Keratinocyte (primary cell): ENCODE measurements around the gene FEM1B. TPM values are rescaled to one million over a fixed set of nuclear protein-coding genes. Genes with fewer than 3 reads are reported as not detected.

Experiments
- DNase-seq: peaks from one replicate; pipeline ENCODE4 v3.0.0-alpha.2; 2011; ENCODE audit warnings: low read depth, missing footprints, low spot score
- FAIRE-seq: peaks from 2 replicates; lab custom pipeline; 2011; peaks lifted over from hg19 to GRCh38; lab: Jason Lieb, UNC
- H2AFZ ChIP-seq: 2 replicates; pipeline ENCODE4 v1.6.0; 2012; ENCODE audit warnings: low read length, control low read depth, inconsistent platforms; ENCODE audit not compliant: control insufficient read depth
- H3K27ac ChIP-seq: 2 replicates; pipeline ENCODE4 v1.5.1; 2011; ENCODE audit warnings: low read length; ENCODE audit not compliant: control insufficient read depth, insufficient read depth
- H3K27me3 ChIP-seq: 3 replicates; pipeline ENCODE4 v1.6.0; 2011; ENCODE audit warnings: low read length; ENCODE audit not compliant: control insufficient read depth, insufficient read depth; ENCODE audit errors: extremely low read depth
- H3K36me3 ChIP-seq, 2 experiments: 2 replicates in 1 of 2; 3 replicates in 1 of 2; pipeline ENCODE4 v1.5.1; 2011; ENCODE audit warnings: low read length in 2 of 2, mild to moderate bottlenecking in 1 of 2; ENCODE audit not compliant: control insufficient read depth in 2 of 2, insufficient read depth in 2 of 2; ENCODE audit errors: extremely low read depth in 1 of 2
- H3K4me1 ChIP-seq: 3 replicates; pipeline ENCODE4 v1.5.1; 2011; ENCODE audit warnings: low read length; ENCODE audit not compliant: control insufficient read depth, insufficient read depth; ENCODE audit errors: extremely low read depth
- H3K4me2 ChIP-seq: 3 replicates; pipeline ENCODE4 v1.6.0; 2011; ENCODE audit warnings: low read depth, low read length; ENCODE audit not compliant: control insufficient read depth, insufficient read depth; ENCODE audit errors: extremely low read depth
- H3K4me3 ChIP-seq, 3 experiments: fragments of 200-600 bp in 1 of 3; sonication (generic) in 1 of 3; 2 replicates in 2 of 3; 3 replicates in 1 of 3; pipeline ENCODE4 v1.5.1; 2011 to 2016; ENCODE audit warnings: low read length in 3 of 3, mild to moderate bottlenecking in 3 of 3, control low read depth in 2 of 3, inconsistent platforms in 1 of 3, low read depth in 1 of 3, mixed read lengths in 1 of 3, mixed run types in 1 of 3, moderate library complexity in 1 of 3; ENCODE audit not compliant: control insufficient read depth in 2 of 3, insufficient read depth in 2 of 3; ENCODE audit errors: extremely low read depth in 1 of 3
- H3K79me2 ChIP-seq: 2 replicates; pipeline ENCODE4 v1.6.0; 2012; ENCODE audit warnings: low read length; ENCODE audit not compliant: control insufficient read depth, insufficient read depth
- H3K9ac ChIP-seq: 3 replicates; pipeline ENCODE4 v1.6.0; 2011; ENCODE audit warnings: low read length; ENCODE audit not compliant: control insufficient read depth, insufficient read depth; ENCODE audit errors: extremely low read depth
- H3K9me1 ChIP-seq: 3 replicates; pipeline ENCODE4 v1.6.0; 2011; ENCODE audit warnings: low read length; ENCODE audit not compliant: control insufficient read depth, insufficient read depth; ENCODE audit errors: extremely low read depth
- H3K9me3 ChIP-seq: 2 replicates; pipeline ENCODE4 v1.5.1; 2012; ENCODE audit warnings: low read depth, low read length; ENCODE audit not compliant: control insufficient read depth
- H4K20me1 ChIP-seq: 3 replicates; pipeline ENCODE4 v1.6.0; 2011; ENCODE audit warnings: low read length; ENCODE audit not compliant: control insufficient read depth, insufficient read depth; ENCODE audit errors: extremely low read depth
- EZH2 ChIP-seq: IDR thresholded peaks from one replicate; pipeline ENCODE4 v1.6.1; 2012; ENCODE audit warnings: inconsistent platforms, mild to moderate bottlenecking, low read length, moderate library complexity
- dilution Hi-C: fragments of 300-500 bp; cut with MboI; formaldehyde crosslinking; loops from one replicate; pipeline ENCODE4 v1.7.0; 2020; ENCODE audit warnings: low sequenced_read_pairs; ENCODE audit not compliant: extremely low pct_ligation_motif_present
- polyA plus RNA-seq, 5 experiments: library from polyadenylated mRNA; depleted of rRNA in 3 of 5; stranded (reverse) in 3 of 5; stranded (forward) in 1 of 5; unstranded in 1 of 5; fragments of >200 nt; gene quantifications; 1 replicate in 1 of 5; 2 replicates in 3 of 5; 3 replicates in 1 of 5; pipeline versions ENCODE4 v1.2.1 to v1.2.3, GENCODE V29; 2011 to 2012; ENCODE audit warnings: missing spikeins in 2 of 5, low read depth in 1 of 5, low replicate concordance in 1 of 5
- TF ChIP-seq, protein P1 (sequence below), 3 experiments: IDR thresholded peaks in 1 of 3; conservative IDR thresholded peaks in 1 of 3; optimal IDR thresholded peaks in 1 of 3; 2 replicates in 2 of 3; 3 replicates in 1 of 3; pipeline versions ENCODE3 to v1.5.1; 2011; ENCODE audit warnings: low read length in 3 of 3, mild to moderate bottlenecking in 3 of 3, moderate library complexity in 2 of 3, control low read depth in 1 of 3, inconsistent platforms in 1 of 3; ENCODE audit not compliant: insufficient read depth in 2 of 3; ENCODE audit errors: extremely low read depth in 1 of 3

The FEM1B gene
- polyA plus RNA-seq, 1 donor (not counting 4 experiments of a cell fraction or from before 2014, with no cell fraction given): 92.6 TPM

DNA sequence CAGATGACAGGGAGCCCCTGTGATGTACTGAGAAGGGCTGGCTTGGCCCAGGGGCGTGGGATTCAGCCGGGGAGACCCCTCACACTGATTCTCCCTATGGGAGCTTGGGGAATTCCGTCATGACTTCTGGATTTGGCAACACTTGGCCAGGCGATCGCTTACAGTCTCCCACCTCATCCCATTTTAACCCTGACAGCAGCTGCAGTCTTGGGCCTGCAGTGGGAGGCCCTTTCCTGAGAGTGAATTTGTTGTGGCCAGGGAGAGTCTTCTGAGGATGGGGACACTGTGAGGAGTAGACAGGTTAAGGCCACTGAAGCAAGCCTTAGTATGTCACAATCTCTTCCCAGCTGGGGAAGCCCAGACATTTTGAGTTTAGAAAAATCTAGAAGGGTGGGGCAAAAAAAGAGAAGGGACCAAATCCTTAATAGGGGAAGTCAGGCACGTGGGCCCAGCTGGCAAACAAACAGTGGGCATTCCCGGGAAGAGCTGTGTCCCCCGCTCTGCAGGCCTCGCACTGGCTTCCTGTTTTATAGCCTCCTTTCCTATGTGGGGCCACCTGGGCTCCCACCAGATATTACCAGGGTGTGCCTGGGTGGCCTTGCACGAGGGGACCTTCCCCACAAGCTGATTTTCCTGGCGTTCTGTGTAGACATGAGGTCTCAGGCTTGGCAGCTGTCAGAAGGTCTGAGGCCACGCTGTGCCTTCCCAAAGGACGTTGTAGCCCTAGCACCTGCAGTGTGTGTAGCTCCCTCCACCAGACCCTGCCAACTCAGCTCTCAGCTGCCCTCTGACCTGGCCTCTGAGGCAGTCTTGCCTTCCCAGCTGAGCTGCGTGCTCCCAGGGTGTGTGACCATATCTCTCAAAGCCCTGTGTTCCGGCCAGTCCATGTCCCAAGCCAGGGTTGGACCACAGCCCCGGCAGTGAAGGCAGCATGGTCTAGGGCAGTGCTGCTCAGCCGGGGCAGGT, 64.5 kb downstream of the FEM1B start:
- Histone ChIP-seq H3K4me2 (no peak overlapping the region), H3K27ac (no peak overlapping the region), H3K36me3 (no peaks in the 10 kb centered on the region), H3K79me2 (no peaks in the 10 kb centered on the region), H3K27me3 (peaks cover 2% of the 10 kb centered on the region), H3K9me3 (no peaks in the 10 kb centered on the region), H2AFZ (no peak overlapping the region), H3K9me1 (no peaks in the 10 kb centered on the region), H4K20me1 (no peaks in the 10 kb centered on the region), H3K4me1 (peaks cover 25% of the 10 kb centered on the region), H3K9ac (no peak overlapping the region), H3K4me3 (no peak overlapping the region)
- DNase-seq: no peak
- dilution Hi-C loops: no loop called here
- TF ChIP-seq EZH2: no peak
- TF ChIP-seq, protein P1, sequence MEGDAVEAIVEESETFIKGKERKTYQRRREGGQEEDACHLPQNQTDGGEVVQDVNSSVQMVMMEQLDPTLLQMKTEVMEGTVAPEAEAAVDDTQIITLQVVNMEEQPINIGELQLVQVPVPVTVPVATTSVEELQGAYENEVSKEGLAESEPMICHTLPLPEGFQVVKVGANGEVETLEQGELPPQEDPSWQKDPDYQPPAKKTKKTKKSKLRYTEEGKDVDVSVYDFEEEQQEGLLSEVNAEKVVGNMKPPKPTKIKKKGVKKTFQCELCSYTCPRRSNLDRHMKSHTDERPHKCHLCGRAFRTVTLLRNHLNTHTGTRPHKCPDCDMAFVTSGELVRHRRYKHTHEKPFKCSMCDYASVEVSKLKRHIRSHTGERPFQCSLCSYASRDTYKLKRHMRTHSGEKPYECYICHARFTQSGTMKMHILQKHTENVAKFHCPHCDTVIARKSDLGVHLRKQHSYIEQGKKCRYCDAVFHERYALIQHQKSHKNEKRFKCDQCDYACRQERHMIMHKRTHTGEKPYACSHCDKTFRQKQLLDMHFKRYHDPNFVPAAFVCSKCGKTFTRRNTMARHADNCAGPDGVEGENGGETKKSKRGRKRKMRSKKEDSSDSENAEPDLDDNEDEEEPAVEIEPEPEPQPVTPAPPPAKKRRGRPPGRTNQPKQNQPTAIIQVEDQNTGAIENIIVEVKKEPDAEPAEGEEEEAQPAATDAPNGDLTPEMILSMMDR (optimal IDR thresholded peaks at IDR 0.05 in 1 of 3, IDR thresholded peaks at IDR 0.05 in 1 of 3, conservative IDR thresholded peaks at IDR 0.05 in 1 of 3; ENCODE audit: extremely low read depth in 1 of 3, insufficient read depth in 2 of 3, low read length in 3 of 3): no peak
- no peak for FAIRE-seq

DNA sequence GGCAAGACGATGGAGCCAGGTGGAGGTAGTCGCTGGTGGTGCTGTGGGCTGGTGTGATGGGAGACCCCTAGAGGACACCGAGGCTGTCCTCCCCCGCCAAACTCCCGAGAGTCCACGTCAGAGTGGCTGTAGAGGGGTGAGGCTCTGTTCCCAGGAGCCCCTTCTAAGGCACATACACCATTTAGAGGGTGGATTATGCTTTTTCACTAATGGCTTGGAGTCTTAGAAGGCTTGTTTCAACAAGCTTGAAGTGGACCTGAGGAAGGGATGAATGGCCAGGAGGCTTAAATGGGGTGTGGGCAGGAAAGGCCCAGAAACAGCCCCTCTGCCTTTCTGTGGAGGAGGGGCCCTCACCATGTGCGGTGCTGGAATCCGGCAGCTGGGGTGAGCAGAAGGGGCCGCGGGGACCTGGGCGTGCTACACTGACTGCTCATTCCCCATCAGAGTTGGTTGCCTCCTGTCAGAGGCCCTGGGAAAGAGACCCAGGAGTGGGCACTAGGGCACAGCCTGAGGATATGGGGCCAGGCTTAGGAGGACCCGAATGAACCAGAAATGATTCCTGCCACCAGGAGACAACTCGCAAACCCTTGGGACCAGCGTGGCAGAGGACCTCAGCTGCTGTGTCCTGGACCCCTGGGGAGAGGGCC, 66.2 kb downstream of the FEM1B start:
- no peak for TF ChIP-seq EZH2
- TF ChIP-seq, protein P1 (optimal IDR thresholded peaks at IDR 0.05 in 1 of 3, IDR thresholded peaks at IDR 0.05 in 1 of 3, conservative IDR thresholded peaks at IDR 0.05 in 1 of 3; ENCODE audit: extremely low read depth in 1 of 3, insufficient read depth in 2 of 3, low read length in 3 of 3): no peak
- peak overlapping the region; percentile 20 for H2AFZ ChIP-seq
- no peaks in the 10 kb centered on the region for H3K9me1 ChIP-seq
- peak overlapping the region; percentile 65 for H3K4me2 ChIP-seq
- peaks cover 2% of the 10 kb centered on the region for H3K27me3 ChIP-seq
- no peaks in the 10 kb centered on the region for H3K9me3 ChIP-seq
- dilution Hi-C loops: no loop called here
- FAIRE-seq: no peak
- no peak for DNase-seq
- H3K36me3 ChIP-seq: no peaks in the 10 kb centered on the region
- no peaks in the 10 kb centered on the region for H3K79me2 ChIP-seq
- H3K9ac ChIP-seq: no peak overlapping the region
- peak overlapping the region in 1 of 3 experiments; percentile 11 for H3K4me3 ChIP-seq
- no peaks in the 10 kb centered on the region for H4K20me1 ChIP-seq
- peak overlapping the region; percentile 4 for H3K27ac ChIP-seq
- peaks cover 27% of the 10 kb centered on the region for H3K4me1 ChIP-seq
